A673 (cell line): ENCODE results near the gene SCRN1.

Experiments used
- EZH2 ChIP-seq: fragments of 200-600 bp; sonication (generic); IDR thresholded peaks from 2 replicates; pipeline ENCODE4 v1.6.1; 2017; ENCODE audit warnings: borderline replicate concordance, low read depth, mild to moderate bottlenecking, mixed read lengths, antibody characterized with exemption, low read length; ENCODE audit not compliant: poor library complexity, severe bottlenecking
- TF ChIP-seq, protein P1 (sequence below): fragments of 300-800, 200-600 bp; sonication (generic); conservative IDR thresholded peaks from 2 replicates; pipeline ENCODE4 v1.5.1; 2017; ENCODE audit warnings: low read depth, mild to moderate bottlenecking, antibody characterized with exemption, low read length, moderate library complexity, mixed read lengths

DNA sequence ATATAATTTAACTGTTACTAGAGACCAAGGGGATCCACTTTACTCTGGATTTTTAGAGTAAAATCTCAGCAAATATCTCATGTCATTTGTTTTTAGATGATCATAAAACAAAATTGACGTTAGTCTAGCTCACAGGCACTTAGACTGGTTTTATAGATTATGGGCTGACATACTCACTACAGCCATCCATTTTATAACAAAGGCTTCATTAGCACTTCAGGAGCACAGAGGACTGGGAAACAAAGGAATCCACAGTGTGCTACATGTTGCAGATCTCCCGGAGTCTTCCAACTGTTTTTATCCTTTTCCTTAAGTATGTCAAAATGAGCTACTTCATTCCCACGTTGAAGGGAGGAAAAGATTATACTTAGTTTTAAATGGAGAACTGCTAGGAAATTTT, 15.9 kb upstream of the SCRN1 start:
- TF ChIP-seq, protein P1, sequence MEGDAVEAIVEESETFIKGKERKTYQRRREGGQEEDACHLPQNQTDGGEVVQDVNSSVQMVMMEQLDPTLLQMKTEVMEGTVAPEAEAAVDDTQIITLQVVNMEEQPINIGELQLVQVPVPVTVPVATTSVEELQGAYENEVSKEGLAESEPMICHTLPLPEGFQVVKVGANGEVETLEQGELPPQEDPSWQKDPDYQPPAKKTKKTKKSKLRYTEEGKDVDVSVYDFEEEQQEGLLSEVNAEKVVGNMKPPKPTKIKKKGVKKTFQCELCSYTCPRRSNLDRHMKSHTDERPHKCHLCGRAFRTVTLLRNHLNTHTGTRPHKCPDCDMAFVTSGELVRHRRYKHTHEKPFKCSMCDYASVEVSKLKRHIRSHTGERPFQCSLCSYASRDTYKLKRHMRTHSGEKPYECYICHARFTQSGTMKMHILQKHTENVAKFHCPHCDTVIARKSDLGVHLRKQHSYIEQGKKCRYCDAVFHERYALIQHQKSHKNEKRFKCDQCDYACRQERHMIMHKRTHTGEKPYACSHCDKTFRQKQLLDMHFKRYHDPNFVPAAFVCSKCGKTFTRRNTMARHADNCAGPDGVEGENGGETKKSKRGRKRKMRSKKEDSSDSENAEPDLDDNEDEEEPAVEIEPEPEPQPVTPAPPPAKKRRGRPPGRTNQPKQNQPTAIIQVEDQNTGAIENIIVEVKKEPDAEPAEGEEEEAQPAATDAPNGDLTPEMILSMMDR, result no peak
- no peak for TF ChIP-seq EZH2
